ENCODE measurements around the gene ENTPD8.

The ENTPD8 gene

GRCh38 chr9:137459601-137460362, 18.6 kb upstream of the ENTPD8 start:
- H3K4me3 ChIP-seq (ENCODE audit: low read depth, low read length) = peak overlapping the region; percentile 53
- TF ChIP-seq CTCF (IDR thresholded peaks at IDR 0.05; ENCODE audit: borderline replicate concordance, insufficient read depth, low read depth, low read length) = no peak

- peak within 1 kb of the TSS; percentile 80 for H3K4me3 ChIP-seq (ENCODE audit: low read depth, low read length)
- no peak for TF ChIP-seq CTCF (IDR thresholded peaks at IDR 0.05; ENCODE audit: borderline replicate concordance, insufficient read depth, low read depth, low read length)
Observed at GRCh38 chr9:137459152-137459600, 18.0 kb upstream of the ENTPD8 start, which contains the start of gene NSMF. TSS of gene NSMF (minus strand) at chr9:137459334. CDS start at chr9:137459102, 232 bp downstream.

GRCh38 chr9:137458194-137459151, 17.3 kb upstream of the ENTPD8 start:
- TF ChIP-seq CTCF (IDR thresholded peaks at IDR 0.05; ENCODE audit: borderline replicate concordance, insufficient read depth, low read depth, low read length) = no peak
- H3K4me3 ChIP-seq (ENCODE audit: low read depth, low read length) = peak overlapping the region; percentile 80

- no peak for TF ChIP-seq CTCF (IDR thresholded peaks at IDR 0.05; ENCODE audit: borderline replicate concordance, insufficient read depth, low read depth, low read length)
- H3K4me3 ChIP-seq (ENCODE audit: low read depth, low read length) = peak overlapping the region; percentile 80
Observed at GRCh38 chr9:137457406-137458193, 16.4 kb upstream of the ENTPD8 start.

DNA sequence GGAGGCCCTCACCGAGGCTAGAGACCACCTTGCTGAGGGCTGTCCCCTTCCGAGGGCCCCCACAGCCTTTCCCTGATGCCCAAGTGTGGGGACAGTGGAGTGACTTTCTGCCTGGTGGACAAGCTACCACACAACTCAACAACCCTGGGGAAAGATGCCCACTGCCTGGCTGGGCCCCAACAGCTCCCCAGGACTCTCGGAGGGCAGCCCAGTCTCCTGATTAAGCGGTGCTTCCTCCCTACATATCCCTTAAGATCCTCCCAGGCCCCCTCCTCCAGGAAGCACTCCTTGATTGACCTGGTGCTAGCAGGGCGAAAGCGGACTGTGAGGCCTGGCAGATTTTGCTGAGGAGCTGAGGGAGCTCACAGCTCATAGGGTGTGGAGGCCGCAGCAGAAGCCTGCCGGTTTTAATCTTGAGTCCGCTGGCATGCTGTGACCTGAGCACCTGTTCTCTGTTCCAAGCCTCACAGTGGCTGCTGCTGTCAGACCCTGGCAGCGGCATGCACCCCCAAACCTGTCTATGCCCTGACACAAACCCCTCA, 15.8 kb upstream of the ENTPD8 start:
- TF ChIP-seq CTCF (IDR thresholded peaks at IDR 0.05; ENCODE audit: borderline replicate concordance, insufficient read depth, low read depth, low read length) = no peak
- no peak overlapping the region for H3K4me3 ChIP-seq (ENCODE audit: low read depth, low read length)

DNA sequence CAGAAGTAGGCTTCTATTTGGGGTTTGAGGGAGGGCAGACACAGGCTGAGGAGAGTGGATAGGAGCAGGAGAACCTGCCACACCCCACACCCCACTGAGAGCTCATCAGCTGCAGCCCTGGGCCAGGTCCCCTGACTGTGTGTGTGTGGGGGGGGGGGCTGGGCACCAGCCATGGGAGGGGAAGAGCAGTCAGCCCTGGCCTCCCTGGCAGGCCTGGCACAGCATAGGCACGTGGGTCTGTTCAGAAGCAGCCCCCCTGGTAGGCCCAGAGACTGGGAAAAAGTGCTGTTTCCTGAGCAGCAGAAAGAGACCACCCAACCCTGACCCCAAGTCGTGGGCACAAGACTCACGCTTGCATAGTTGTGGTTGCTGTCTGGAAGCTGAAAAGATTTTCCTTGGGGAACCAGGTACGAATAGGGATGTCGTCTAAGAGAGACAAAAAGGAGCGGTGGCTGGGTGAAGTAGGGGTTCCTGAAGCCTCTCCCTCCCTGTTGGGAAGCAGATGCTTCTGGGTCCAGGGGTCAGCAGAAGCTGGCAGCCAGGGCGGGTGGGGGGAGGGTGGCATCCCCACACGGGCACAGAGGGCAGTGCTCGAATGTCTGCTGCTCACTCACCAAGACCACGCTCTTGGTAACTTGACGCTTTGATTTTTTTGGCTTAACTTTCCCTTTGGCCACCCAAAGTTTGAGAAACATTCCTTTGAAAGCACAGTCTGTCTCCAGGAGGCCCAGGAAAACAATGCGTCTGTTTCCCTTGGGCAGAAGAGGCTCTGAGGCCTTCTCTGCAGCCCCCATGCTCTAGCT, 15.1 kb upstream of the ENTPD8 start:
- TF ChIP-seq CTCF (IDR thresholded peaks at IDR 0.05; ENCODE audit: borderline replicate concordance, insufficient read depth, low read depth, low read length) = no peak
- H3K4me3 ChIP-seq (ENCODE audit: low read depth, low read length) = no peak overlapping the region
